CD4-positive, alpha-beta T cell treated with Interleukin-2 at 100 ng/mL for 4 hours (primary cell): ENCODE measurements around the gene SMARCE1.
A peak's percentile ranks its signal among the peaks of the same experiment; 100 is the strongest.
"Not testable (repeated sequence)": the region's sequence is repeated elsewhere in the genome, so short reads cannot be mapped to it uniquely, and the experiment has no call there.

Experiments
- DNase-seq: peaks from one replicate; pipeline ENCODE4 v3.0.0-alpha.2; 2020; ENCODE audit warnings: low spot score

SMARCE1 gene

GRCh38 chr17:40610359-40610758, 37.3 kb downstream of the SMARCE1 start:
- peak; percentile 85 for DNase-seq

DNA sequence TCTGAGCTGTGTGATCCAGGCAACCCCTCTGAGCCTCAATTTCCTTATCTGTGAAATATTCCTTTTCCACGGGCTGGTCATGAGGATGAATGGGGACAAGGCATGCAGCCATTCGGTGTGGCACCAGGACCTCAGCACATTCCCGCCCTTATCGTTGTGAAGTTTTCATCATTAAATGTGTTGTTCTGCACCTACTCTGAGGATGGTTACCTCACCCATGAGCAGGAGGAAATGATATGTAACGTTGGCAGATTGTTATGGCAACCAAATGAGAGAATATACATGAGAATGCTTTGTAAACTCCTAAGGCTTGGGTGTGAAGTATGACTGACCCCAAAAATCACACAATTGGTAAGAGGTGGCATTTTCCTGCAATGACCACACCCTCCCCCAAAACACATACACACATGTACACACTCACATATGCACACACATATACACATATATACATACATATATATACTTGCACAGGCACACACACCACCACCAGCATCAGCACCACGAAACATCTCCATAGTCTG, 39.5 kb downstream of the SMARCE1 start:
- peak; percentile 90 for DNase-seq

DNA sequence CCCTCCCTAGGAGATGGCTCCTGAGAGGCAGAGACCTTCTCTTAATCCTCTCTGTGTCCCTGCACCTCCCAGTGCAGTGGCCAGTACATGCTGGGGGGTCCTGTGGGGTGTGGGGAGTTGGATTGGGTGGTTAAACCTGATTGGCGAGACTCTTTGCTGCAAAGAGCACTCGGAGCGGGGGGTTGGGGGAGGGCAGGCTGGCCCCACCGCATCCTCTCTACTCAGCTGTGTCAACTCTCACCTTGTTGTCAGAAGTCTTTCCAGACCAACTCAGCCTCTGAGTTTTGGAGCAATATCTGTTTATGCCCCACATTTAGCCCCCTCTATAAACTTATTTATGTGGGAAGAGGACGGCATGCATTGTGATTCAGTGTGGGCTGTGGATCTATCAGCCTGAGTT, 40.0 kb downstream of the SMARCE1 start:
- peak; percentile 73 for DNase-seq

DNA sequence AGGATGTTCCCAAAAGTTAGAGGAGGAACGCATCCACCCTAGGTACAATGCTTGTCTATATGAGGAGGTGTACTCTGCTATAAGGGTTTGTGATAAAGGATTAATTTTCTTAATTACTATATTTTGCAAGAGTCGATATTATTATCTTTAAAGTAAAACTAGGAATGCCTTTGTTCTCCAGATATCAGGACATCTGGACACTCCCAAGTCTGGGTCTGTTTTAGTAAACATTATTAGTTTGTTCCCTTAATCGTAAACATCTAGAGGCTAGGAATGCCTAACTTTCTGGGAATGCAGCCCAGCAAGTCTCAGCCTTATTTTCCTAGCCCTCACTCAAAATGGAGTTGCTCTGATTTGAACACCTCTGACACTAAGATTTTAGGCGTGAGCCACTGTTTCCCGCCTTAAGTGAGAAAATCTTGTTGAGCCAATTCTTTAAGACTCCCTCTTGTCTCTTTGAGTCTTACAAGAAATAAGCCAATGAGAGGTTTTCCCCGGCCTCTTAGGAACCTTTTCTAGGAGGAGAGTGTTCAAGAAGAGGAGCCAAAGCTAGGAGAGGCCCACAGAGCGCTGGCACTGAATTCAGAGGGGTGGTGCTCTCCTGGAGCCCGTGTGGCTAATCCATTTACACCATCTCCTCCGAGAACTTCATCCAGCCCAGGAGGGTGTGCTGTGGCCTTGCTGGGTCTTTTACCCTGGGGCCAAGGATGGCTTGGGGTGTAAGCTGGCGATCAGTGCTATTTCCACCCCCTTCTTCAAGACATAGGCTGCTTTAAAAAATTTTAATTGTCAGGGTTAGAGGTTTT, 40.9 kb downstream of the SMARCE1 start:
- no peak for DNase-seq

DNA sequence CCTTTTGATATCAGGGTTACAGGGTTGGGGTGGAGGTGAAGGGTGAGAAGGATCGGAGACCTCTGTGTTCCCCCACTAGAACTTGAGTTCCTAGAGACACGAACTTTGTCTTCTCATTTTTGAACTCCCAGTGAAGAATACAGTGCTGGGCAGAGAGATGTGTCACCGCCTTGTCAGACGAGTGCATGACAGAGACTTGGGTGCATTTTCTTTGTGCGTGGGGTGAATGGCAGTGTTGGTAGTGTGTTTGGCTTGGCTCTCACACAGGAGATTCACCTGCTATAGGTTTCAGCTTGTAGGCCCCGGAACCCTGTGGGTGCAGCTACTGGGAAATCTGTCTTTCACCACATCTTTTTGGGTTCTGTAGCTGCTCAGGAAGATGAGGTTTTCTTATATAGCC, 42.3 kb downstream of the SMARCE1 start:
- DNase-seq = peak; percentile 93

- DNase-seq = no peak
These were observed 43.1 kb downstream of the SMARCE1 start for GRCh38 chr17:40604327-40605080.

- DNase-seq = peak; percentile 89
These were observed 44.9 kb downstream of the SMARCE1 start for GRCh38 chr17:40602445-40603443.

- DNase-seq = no peak
These were observed 47.1 kb downstream of the SMARCE1 start for GRCh38 chr17:40600486-40601046.

DNA sequence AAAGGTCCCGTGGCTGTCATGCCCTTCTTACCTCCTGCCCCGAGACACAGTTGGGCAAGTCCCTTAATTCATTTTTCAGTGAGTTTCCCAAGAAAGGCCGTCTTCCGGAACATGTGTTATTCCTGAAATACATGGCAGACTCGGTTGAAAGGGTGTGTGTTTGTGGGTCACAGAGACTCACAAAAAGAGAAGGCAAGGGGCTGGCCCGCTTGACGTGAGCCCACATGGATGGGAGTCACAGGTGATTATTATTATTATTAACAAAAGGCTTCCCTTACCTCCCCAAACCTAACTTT, 48.2 kb downstream of the SMARCE1 start:
- no peak for DNase-seq

- DNase-seq = peak; percentile 82
These were observed 48.8 kb downstream of the SMARCE1 start for GRCh38 chr17:40598619-40599467.

DNA sequence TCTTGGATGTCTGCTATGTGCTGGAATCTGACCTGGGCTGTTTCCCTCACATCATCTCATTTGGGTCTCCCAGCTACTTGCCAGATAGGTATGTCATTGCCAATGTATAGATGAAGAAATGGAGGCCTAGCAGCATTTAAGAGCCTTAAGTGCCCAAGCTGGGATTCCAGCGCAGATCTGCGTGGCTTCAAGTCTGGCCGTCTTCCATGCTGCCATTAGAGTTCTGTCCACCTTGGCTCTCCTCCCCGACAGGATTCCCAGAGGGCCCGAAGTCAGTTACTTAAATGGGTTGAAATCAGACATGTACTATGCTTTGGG, 49.4 kb downstream of the SMARCE1 start:
- no peak for DNase-seq

GRCh38 chr17:40597556-40598300, 49.9 kb downstream of the SMARCE1 start:
- DNase-seq = no peak

GRCh38 chr17:40597156-40597555, 50.5 kb downstream of the SMARCE1 start:
- no peak for DNase-seq

DNA sequence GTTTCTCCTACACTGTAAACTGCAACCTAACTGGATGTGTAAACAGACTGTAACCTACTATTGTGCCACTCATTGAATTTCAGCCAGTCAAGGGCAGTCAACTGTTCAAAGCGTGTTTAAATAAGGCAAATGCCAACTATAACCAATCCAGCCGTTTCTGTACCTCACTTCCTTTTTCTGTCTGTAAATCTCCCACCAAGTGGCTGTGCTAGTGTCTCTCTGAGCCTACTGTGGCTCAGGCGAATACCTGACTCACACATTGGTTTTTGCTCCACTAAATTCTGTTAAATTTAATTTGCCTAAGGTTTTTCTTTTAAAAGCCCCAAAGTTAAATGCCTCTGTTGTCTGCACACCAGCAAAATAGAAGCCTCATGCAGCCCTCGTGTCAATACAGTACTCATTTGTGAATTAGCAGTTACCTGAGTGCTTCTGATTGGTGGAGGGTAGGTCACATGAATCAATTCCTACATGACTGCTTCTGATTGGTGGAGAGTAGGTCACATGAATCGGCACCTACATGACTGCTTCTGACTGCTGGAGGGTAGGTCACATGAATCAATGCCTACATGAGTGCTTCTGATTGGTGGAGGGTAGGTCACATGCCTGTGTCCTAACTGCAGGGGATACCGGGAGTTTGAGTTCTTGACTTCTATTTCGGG, 51.2 kb downstream of the SMARCE1 start:
- peak; percentile 72 for DNase-seq

GRCh38 chr17:40590742-40591141, 56.9 kb downstream of the SMARCE1 start:
- no peak for DNase-seq

- DNase-seq = no peak
These were observed 59.1 kb downstream of the SMARCE1 start for GRCh38 chr17:40588552-40588951.

- DNase-seq = not testable (repeated sequence)
These were observed 61.4 kb downstream of the SMARCE1 start for GRCh38 chr17:40586264-40586663.

- not testable (repeated sequence) for DNase-seq
These were observed 62.7 kb downstream of the SMARCE1 start for GRCh38 chr17:40584950-40585349.

GRCh38 chr17:40582328-40582901, 65.2 kb downstream of the SMARCE1 start:
- peak; percentile 67 for DNase-seq
